Nephron (organoid): ENCODE data around the gene DMRTC2.
A peak's percentile ranks its signal among the peaks of the same experiment; 100 is the strongest.

ENCODE experiments used
- H3K27ac Mint-ChIP-seq, 3 experiments: 2 replicates each; pipeline ENCODE4 v1.8.0; 2020; ENCODE audit warnings: mixed read lengths in 3 of 3, mild to moderate bottlenecking in 2 of 3, moderate library complexity in 1 of 3
- H3K27me3 Mint-ChIP-seq: 2 replicates; pipeline ENCODE4 v1.8.0; 2021; ENCODE audit warnings: low read depth, mild to moderate bottlenecking, moderate library complexity, mixed read lengths
- H3K36me3 Mint-ChIP-seq: 2 replicates; pipeline ENCODE4 v1.8.0; 2020; ENCODE audit warnings: low read depth, mixed read lengths
- H3K4me1 Mint-ChIP-seq: 2 replicates; pipeline ENCODE4 v1.8.0; 2020; ENCODE audit warnings: mixed read lengths
- H3K4me3 Mint-ChIP-seq, 3 experiments: 2 replicates each; pipeline ENCODE4 v1.8.0; 2020; ENCODE audit warnings: mild to moderate bottlenecking in 3 of 3, mixed read lengths in 3 of 3, moderate library complexity in 2 of 3
- H3K9me3 Mint-ChIP-seq: 2 replicates; pipeline ENCODE4 v1.8.0; 2020; ENCODE audit warnings: mixed read lengths
- CTCF ChIP-seq, 3 experiments: fragments of 200-600 bp; sonication (generic); IDR thresholded peaks; one replicate each; pipeline ENCODE4 v1.5.0; 2021; ENCODE audit warnings: antibody characterized with exemption in 3 of 3; ENCODE audit not compliant: unreplicated experiment in 3 of 3

The DMRTC2 gene

GRCh38 chr19:41883821-41884733 lies 39.2 kb downstream of the DMRTC2 start:
- H3K4me1 Mint-ChIP-seq, result peaks cover 11% of the 10 kb centered on the region
- TF ChIP-seq CTCF (IDR thresholded peaks at IDR 0.05; ENCODE audit: unreplicated experiment in 3 of 3), result no peak
- peak overlapping the region; percentile 97 to 100 (median 99) for H3K4me3 Mint-ChIP-seq
- no peaks in the 10 kb centered on the region for H3K36me3 Mint-ChIP-seq
- peak overlapping the region; percentile 72 to 98 (median 90) for H3K27ac Mint-ChIP-seq
- H3K27me3 Mint-ChIP-seq, result peaks cover 12% of the 10 kb centered on the region
- H3K9me3 Mint-ChIP-seq, result no peaks in the 10 kb centered on the region

GRCh38 chr19:41886761-41887710 lies 42.2 kb downstream of the DMRTC2 start:
- peaks cover 11% of the 10 kb centered on the region for H3K27me3 Mint-ChIP-seq
- peaks cover 11% of the 10 kb centered on the region for H3K4me1 Mint-ChIP-seq
- no peaks in the 10 kb centered on the region for H3K9me3 Mint-ChIP-seq
- peaks cover 10% of the 10 kb centered on the region for H3K36me3 Mint-ChIP-seq
- H3K27ac Mint-ChIP-seq, result peak overlapping the region in 1 of 3 experiments; percentile 33
- TF ChIP-seq CTCF (IDR thresholded peaks at IDR 0.05; ENCODE audit: unreplicated experiment in 3 of 3), result no peak
- H3K4me3 Mint-ChIP-seq, result peak overlapping the region; percentile 39 to 42 (median 42)

GRCh38 chr19:41887711-41888382 lies 43.0 kb downstream of the DMRTC2 start:
- peak overlapping the region in 1 of 3 experiments; percentile 42 for H3K4me3 Mint-ChIP-seq
- peaks cover 10% of the 10 kb centered on the region for H3K36me3 Mint-ChIP-seq
- H3K27ac Mint-ChIP-seq, result no peak overlapping the region
- H3K9me3 Mint-ChIP-seq, result no peaks in the 10 kb centered on the region
- TF ChIP-seq CTCF (IDR thresholded peaks at IDR 0.05; ENCODE audit: unreplicated experiment in 3 of 3), result no peak
- peaks cover 11% of the 10 kb centered on the region for H3K4me1 Mint-ChIP-seq
- peaks cover 4% of the 10 kb centered on the region for H3K27me3 Mint-ChIP-seq

- peaks cover 11% of the 10 kb centered on the region for H3K4me1 Mint-ChIP-seq
- no peak for TF ChIP-seq CTCF (IDR thresholded peaks at IDR 0.05; ENCODE audit: unreplicated experiment in 3 of 3)
- H3K27me3 Mint-ChIP-seq, result peaks cover 2% of the 10 kb centered on the region
- peaks cover 10% of the 10 kb centered on the region for H3K36me3 Mint-ChIP-seq
- H3K4me3 Mint-ChIP-seq, result no peak overlapping the region
- H3K9me3 Mint-ChIP-seq, result no peaks in the 10 kb centered on the region
- H3K27ac Mint-ChIP-seq, result no peak overlapping the region
These were observed 44.1 kb downstream of the DMRTC2 start for GRCh38 chr19:41888926-41889325.

GRCh38 chr19:41889896-41890295 lies 45.1 kb downstream of the DMRTC2 start:
- H3K27ac Mint-ChIP-seq, result no peak overlapping the region
- no peak for TF ChIP-seq CTCF (IDR thresholded peaks at IDR 0.05; ENCODE audit: unreplicated experiment in 3 of 3)
- no peaks in the 10 kb centered on the region for H3K9me3 Mint-ChIP-seq
- H3K27me3 Mint-ChIP-seq, result no peaks in the 10 kb centered on the region
- H3K4me1 Mint-ChIP-seq, result peaks cover 8% of the 10 kb centered on the region
- peaks cover 10% of the 10 kb centered on the region for H3K36me3 Mint-ChIP-seq
- H3K4me3 Mint-ChIP-seq, result no peak overlapping the region
